Melanocyte of skin (primary cell): ENCODE measurements around the gene SLC10A3. TPM values are rescaled to one million over a fixed set of nuclear protein-coding genes. Genes with fewer than 3 reads are reported as not detected.

Source experiments
- small RNA-seq, 2 donors: library from RNA; depleted of rRNA; stranded (forward); fragments of <200 nt; gene quantifications; one replicate each; pipeline ENCODE3, GENCODE V24; 2012
- total RNA-seq, 2 donors: library from RNA; depleted of rRNA; stranded (reverse); fragments of >200 nt; gene quantifications; 2 replicates each; pipeline ENCODE4 v1.2.3, GENCODE V29; 2012

The SLC10A3 gene, protein sequence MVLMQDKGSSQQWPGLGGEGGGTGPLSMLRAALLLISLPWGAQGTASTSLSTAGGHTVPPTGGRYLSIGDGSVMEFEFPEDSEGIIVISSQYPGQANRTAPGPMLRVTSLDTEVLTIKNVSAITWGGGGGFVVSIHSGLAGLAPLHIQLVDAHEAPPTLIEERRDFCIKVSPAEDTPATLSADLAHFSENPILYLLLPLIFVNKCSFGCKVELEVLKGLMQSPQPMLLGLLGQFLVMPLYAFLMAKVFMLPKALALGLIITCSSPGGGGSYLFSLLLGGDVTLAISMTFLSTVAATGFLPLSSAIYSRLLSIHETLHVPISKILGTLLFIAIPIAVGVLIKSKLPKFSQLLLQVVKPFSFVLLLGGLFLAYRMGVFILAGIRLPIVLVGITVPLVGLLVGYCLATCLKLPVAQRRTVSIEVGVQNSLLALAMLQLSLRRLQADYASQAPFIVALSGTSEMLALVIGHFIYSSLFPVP
- 10 to 100 TPM in 1 of 2 donors, 1 to 10 TPM in 1; 5.2 to 10.7 TPM for total RNA-seq

DNA sequence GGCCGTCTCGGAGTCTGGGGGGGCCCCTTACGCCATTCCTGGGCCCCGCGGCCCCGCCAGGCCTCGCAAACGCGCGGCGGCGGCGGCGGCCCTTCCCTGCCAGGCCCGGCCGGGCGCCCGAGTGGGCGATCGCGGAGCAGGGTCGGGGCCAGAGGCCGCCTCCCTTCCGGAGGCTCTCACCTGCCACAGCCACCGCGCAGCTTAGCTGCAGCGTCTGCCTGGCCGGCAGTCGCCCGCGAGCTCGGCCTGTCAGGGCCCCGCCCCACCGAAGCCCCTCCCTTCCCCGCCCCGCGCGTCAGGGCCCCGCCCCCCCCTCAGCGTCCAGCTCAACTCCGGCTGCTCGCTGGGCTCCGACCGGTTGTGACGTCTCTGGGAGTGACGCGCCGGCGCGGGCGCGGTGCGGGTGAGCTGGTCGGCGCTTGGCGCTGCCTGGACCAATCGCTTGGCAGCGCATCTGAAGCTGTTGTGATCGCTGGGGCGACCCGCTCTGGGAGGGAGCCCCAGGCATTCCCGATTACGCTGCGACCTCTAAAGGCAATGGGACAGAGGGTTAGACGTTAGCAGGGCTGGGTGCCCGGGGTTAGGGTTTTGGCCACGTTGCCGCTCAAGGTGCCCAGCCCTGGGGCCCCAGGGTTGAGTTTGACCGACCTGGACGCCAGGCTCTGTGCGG lies at the start of gene SLC10A3:
SLC10A3 (minus strand) TSS at position 216 of the 670 bp plus-strand sequence. CDS start 1,689 bp downstream, outside the sequence.

DNA sequence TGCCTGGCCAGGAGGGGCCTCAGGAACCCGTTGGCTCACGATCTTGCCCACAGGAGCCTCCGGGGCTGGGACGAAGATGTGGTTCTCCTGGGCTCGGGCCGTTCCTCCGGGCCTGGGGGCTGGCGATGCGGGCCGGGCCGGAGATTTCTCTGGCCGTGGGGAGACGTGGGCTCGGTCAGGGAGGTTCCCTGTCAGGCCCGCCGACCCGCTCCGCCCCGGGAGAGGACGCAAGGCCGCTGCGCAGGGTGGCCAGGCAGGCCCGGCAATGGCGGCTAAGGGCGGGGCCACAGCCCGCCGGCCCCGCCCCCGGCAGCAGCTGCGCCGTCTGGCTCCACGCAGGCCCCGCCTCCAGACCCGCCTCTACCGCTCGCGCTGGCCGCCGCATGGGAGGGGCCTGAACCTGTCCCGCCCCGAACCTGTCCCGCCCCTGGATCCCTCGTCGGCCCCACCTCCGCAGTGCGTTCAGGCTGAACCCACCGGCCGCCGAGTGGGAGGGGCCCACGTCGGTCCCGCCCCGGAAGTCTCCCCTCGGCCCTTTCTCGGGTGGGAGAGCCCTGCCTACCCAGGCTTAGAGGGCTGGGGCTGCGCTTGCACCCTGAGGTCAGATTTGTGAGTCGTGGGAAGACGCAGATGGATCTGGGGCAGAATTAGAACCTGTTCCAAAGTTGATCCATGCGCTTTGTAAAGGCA lies 25.7 kb upstream of the SLC10A3 start, which contains the start of gene FAM3A:
FAM3A (minus strand) TSS at position 267 of the 690 bp plus-strand sequence. CDS start 460 bp downstream, outside the sequence.

DNA sequence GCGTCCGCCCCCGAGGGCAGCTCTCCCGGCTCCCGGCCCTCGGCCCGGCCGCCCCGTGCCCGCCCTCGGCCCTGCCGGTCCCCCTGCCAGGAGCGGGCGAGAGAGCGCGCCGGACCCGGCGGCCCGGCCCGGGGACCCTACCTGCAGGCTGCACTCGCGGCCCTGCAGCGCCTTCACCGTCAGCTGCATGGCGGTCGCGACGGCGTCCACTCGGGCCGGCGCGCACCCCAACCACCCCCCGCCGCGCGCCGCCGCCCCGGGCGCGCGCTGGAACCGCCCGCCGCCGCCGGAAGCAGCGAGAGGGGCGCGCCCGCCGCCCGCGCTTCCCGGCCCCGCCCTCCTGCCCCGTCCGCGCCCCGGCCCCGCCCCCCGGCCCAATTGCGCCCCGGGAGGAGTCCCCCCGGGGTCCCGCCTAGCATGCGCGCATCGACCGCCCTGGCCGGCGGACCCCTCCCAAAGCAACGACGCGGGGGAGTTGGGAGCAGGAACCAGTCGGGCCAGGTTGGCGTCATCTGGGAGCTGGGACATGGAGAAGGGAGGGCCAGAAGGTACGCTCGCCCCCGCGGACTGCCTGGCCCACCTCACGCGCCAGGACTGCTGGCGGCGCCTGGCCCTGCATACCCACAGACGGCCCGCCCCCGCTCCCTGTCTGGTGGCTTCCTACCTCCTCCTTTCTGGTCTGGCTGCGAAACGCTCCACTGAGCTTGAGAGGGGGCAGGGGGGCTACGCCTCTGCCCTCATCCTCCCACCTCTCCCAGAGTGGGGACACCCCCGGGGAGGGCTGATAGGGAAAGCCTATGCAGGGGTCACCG lies 3.8 kb downstream of the SLC10A3 start, which contains the start of gene UBL4A:
UBL4A (minus strand) TSS at position 220 of the 812 bp plus-strand sequence; CDS start at position 189, 31 bp downstream.

DNA sequence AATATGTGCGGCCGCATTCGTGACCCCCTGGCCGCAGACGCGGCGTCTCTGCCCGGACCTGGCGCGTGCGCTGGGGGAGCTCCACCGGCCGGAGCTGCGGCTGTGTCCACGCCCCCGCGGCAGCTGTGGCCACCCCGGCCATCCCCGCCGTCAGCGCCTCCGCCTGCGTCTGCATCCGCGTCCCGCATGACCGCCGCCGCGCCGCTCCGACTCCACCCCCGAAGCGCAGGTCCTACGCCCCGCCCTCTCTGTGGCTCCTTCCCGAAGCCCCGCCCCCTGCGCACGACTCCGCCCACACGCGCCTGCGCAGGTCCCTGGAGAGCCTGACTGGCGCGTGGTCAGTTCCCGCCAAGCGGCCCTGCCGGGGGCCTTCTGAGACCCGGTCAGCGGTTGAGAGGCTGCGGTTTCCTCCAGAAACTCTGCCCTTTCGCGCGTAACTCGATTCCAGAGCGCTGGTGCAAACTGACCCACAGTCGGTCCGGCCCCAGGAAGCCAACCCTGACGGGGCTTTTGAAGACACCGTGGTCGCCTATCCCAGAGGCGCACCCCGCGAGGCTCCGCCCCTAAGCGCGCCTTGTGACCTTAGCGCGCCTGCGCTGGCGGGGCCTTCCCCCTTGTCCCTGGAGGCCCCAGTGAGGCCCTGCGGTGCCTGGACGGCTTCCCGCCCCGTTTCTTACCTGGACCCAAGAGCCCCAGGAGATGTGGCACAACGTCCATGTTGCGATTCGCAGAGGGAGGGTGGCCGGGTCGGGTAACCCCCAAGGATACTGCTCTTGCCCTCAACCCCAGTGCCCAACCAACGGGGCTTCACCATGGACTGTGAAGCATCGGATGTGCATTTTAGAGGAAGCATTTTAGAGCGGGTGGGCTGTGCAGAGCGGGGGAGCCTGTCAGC lies 11.5 kb downstream of the SLC10A3 start, which contains the start of gene LAGE3:
LAGE3 (minus strand) TSS at position 554 of the 895 bp plus-strand sequence; CDS start at position 188, 366 bp downstream.

DNA sequence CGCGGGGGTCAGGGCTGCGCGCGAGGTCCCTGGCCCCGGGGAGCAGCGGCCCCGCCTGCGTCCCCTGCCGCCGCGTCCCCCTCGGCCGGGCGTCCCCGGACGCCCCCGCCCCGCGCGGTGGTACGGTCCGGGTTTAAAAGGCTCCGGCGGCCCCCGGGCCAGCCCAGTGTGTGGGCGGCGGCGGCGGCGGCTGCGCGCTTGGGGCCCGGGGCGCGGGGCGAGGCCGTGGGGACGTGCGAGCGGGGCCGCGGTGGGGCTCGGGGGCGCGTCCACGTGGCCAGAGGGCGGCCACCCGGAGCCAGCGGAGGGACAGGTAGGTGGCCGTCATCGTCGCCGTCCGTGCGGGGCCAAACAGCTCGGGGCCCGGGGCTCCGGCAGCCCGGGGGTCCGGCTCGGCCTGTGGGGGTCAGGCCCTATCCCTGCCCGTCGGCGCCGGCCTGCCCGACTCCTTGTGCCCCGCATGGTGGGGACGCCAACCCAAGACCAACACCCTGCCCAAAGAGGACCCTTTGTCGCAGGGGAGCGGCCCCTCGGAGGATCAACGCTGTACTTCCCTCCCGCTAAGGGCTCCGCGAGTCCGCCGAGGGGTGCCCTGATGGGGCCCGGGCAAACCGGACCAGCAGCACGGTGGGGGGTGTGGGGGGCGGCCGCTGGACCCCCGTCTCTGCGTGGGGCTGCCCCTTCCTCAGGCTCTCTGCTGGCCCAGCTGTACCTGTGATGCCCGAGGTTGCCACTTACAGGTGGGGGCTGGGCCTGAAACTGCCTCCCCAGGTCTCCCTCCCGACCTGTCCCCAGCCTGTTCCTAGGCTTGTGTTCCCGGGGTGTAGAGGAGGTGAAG lies 32.1 kb downstream of the SLC10A3 start, which contains the start of gene PLXNA3:
PLXNA3 (plus strand) TSS at position 166 of the 838 bp plus-strand sequence. CDS start 1,903 bp downstream, outside the sequence.

DNA sequence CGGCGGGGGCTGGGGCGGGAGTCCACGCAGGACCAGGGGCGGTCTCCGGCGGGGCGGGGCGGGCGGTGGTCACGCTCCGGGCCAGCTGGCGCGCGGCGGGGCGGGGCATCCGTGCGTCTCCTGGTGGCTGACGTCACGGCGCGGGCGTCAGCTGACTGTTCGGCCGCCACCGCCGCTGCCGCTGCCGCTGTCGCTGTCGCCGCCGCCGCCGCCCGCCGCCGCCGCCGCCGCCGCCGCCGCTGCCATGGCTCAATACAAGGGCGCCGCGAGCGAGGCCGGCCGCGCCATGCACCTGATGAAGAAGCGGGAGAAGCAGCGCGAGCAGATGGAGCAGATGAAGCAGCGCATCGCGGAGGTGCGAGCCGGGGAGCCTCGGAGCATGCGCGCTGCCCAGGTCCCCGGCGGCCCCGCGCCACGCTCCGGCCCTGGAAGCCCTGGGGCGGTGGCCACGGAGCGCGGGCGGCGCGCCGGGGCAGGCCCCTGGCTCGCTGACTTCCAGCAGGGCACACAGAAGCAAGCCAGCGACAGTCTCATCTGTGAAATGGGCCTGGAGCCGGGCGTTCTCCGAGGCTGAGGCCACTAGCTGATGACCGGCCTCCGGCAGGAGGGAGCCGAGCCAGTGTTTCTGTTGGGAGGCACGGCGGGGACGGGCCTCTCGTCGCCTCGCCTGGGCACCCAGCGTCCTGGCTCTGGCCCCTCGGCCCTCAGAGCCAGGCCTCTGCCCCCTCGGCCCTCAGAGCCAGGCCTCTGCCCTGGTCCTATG lies 46.3 kb downstream of the SLC10A3 start, which contains the start of gene FAM50A:
FAM50A (plus strand) TSS at position 150 of the 763 bp plus-strand sequence; CDS start at position 245, 95 bp downstream.

Small RNA genes lying within 50 kb of the gene (small RNA-seq; reads per million reads assigned to genes)
- gene MIR6858 (0 reads per million in 2 donors), gene RN7SL697P (0 reads per million in 2 donors)

Other genes starting within 250 kb of the SLC10A3 start
- gene OPN1MW3, start 233.0 kb downstream of the SLC10A3 start, total RNA-seq: not detected
- not detected for gene TEX28, start 195.5 kb downstream of the SLC10A3 start, total RNA-seq
- gene TKTL1, start 194.8 kb downstream of the SLC10A3 start, total RNA-seq: not detected
- gene FLNA, start 116.0 kb downstream of the SLC10A3 start, total RNA-seq: 100 to 1,000 TPM; 765 to 976 TPM
- gene EMD, start 111.3 kb downstream of the SLC10A3 start, total RNA-seq: 10 to 100 TPM; 27.5 to 42.0 TPM
- gene RPL10, start 92.3 kb downstream of the SLC10A3 start, total RNA-seq: 1,000 to 10,000 TPM in 1 of 2 donors, 100 to 1,000 TPM in 1; 813 to 1,193 TPM
- gene DNASE1L1, start 81.4 kb downstream of the SLC10A3 start, total RNA-seq: 10 to 100 TPM; 28.6 to 31.3 TPM
- gene TAFAZZIN, start 79.1 kb downstream of the SLC10A3 start, total RNA-seq: 10 to 100 TPM; 27.0 to 29.6 TPM
- 100 to 1,000 TPM in 1 of 2 donors, 10 to 100 TPM in 1; 76.6 to 118 TPM for gene ATP6AP1, start 62.0 kb downstream of the SLC10A3 start, total RNA-seq
- gene GDI1, start 53.5 kb downstream of the SLC10A3 start, total RNA-seq: 100 to 1,000 TPM in 1 of 2 donors, 10 to 100 TPM in 1; 98.1 to 105 TPM
- gene FAM50A, start 46.5 kb downstream of the SLC10A3 start, total RNA-seq: 10 to 100 TPM; 29.0 to 37.2 TPM
- 1 to 10 TPM; 1.7 to 8.3 TPM for gene PLXNA3, start 32.3 kb downstream of the SLC10A3 start, total RNA-seq
- gene LAGE3, start 11.3 kb downstream of the SLC10A3 start, total RNA-seq: 10 to 100 TPM; 25.5 to 33.6 TPM
- 10 to 100 TPM; 36.1 to 59.6 TPM for gene UBL4A, start 4.0 kb downstream of the SLC10A3 start, total RNA-seq
- 10 to 100 TPM; 20.6 to 21.7 TPM for gene FAM3A, start 25.6 kb upstream of the SLC10A3 start, total RNA-seq
- 100 to 1,000 TPM; 145 to 171 TPM for gene G6PD, start 56.2 kb upstream of the SLC10A3 start, total RNA-seq
- 10 to 100 TPM; 12.0 to 15.3 TPM for gene IKBKG, start 57.0 kb upstream of the SLC10A3 start, total RNA-seq
- gene CTAG1A, start 94.5 kb upstream of the SLC10A3 start, total RNA-seq: not detected
- not detected for gene CTAG1B, start 128.7 kb upstream of the SLC10A3 start, total RNA-seq
- gene CTAG2, start 162.9 kb upstream of the SLC10A3 start, total RNA-seq: not detected